Progenitor cell of endocrine pancreas (in vitro differentiated cells): ENCODE results near the gene WDR33. TPM values are rescaled to one million over a fixed set of nuclear protein-coding genes. Genes with fewer than 3 reads are reported as not detected.

Experiments
- DNase-seq: peaks from one replicate; pipeline ENCODE4 v3.0.0; 2021; ENCODE audit warnings: low spot score; ENCODE audit not compliant: unreplicated experiment
- H3K27ac Mint-ChIP-seq: 2 replicates; pipeline ENCODE4 v1.8.0; 2021; ENCODE audit warnings: mild to moderate bottlenecking, moderate library complexity, mixed read lengths
- H3K27me3 Mint-ChIP-seq: 2 replicates; pipeline ENCODE4 v1.8.0; 2021; ENCODE audit warnings: mixed read lengths
- H3K36me3 Mint-ChIP-seq: 2 replicates; pipeline ENCODE4 v1.8.0; 2022; ENCODE audit warnings: mixed read lengths; ENCODE audit not compliant: insufficient read depth
- H3K4me1 Mint-ChIP-seq: 2 replicates; pipeline ENCODE4 v1.8.0; 2021; ENCODE audit warnings: low read depth, mixed read lengths
- H3K4me3 Mint-ChIP-seq: 2 replicates; pipeline ENCODE4 v1.8.0; 2021; ENCODE audit warnings: low read depth, mild to moderate bottlenecking, moderate library complexity, mixed read lengths
- H3K9me3 Mint-ChIP-seq: 2 replicates; pipeline ENCODE4 v1.8.0; 2021; ENCODE audit warnings: low read depth, mixed read lengths
- total RNA-seq: library from RNA; stranded (reverse); gene quantifications from 2 replicates; pipeline ENCODE4 v1.2.1, GENCODE V29; 2021
- TF ChIP-seq, protein P1 (sequence below): fragments of 200-600 bp; sonication (generic); IDR thresholded peaks from one replicate; pipeline ENCODE4 v1.5.0; 2021; ENCODE audit warnings: antibody characterized with exemption, mild to moderate bottlenecking; ENCODE audit not compliant: unreplicated experiment

WDR33 gene
- total RNA-seq, 1 donor from 2014 or later: 74.2 TPM

DNA sequence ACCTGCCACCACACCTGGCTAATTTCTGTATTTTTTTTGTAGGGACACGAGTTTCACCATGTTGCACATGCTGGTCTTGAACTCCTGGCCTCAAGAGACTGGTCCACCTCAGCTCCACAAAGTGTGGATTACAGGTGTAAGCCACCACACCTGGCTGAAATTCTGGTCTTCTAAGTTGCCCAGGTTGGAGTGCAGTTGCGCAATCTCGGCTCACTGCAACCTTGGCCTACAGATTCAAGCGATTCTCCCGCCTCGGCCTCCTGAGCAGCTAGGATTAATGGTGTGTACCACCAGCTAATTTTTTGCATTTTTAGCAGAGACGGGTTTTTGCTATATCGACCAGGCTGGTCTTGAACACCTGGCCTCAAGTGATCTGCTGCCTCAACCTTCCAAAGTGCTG lies 41.4 kb upstream of the WDR33 start:
- TF ChIP-seq, protein P1, sequence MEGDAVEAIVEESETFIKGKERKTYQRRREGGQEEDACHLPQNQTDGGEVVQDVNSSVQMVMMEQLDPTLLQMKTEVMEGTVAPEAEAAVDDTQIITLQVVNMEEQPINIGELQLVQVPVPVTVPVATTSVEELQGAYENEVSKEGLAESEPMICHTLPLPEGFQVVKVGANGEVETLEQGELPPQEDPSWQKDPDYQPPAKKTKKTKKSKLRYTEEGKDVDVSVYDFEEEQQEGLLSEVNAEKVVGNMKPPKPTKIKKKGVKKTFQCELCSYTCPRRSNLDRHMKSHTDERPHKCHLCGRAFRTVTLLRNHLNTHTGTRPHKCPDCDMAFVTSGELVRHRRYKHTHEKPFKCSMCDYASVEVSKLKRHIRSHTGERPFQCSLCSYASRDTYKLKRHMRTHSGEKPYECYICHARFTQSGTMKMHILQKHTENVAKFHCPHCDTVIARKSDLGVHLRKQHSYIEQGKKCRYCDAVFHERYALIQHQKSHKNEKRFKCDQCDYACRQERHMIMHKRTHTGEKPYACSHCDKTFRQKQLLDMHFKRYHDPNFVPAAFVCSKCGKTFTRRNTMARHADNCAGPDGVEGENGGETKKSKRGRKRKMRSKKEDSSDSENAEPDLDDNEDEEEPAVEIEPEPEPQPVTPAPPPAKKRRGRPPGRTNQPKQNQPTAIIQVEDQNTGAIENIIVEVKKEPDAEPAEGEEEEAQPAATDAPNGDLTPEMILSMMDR: no peak
- Mint-ChIP-seq H3K4me1 (peaks cover 9% of the 10 kb centered on the region), H3K27ac (no peak overlapping the region), H3K4me3 (no peak overlapping the region), H3K36me3 (peaks cover 22% of the 10 kb centered on the region), H3K27me3 (no peaks in the 10 kb centered on the region), H3K9me3 (no peaks in the 10 kb centered on the region)
- DNase-seq: no peak

DNA sequence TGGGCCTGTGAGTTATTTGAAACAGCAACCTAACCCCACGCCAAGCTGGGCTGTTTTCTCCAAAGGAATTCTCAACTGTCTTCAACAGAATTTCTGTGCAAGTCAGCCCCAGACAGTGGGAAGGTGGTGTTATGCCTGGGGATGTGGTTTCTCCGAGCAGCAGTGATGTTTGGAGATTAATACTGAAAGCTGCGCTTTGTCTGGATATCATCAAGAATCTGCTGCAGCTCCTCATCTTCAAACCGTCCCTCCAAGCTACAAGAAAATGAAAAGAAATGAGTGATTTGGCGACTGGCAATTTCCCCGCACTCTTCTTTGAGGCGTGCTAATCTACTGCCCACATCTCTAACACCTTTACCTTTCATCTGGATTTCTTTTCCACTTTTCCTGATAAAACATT lies 37.0 kb upstream of the WDR33 start:
- H3K4me3 Mint-ChIP-seq: no peak overlapping the region
- no peaks in the 10 kb centered on the region for H3K4me1 Mint-ChIP-seq
- no peak overlapping the region for H3K27ac Mint-ChIP-seq
- no peak for DNase-seq
- peaks cover 36% of the 10 kb centered on the region for H3K36me3 Mint-ChIP-seq
- no peaks in the 10 kb centered on the region for H3K27me3 Mint-ChIP-seq
- H3K9me3 Mint-ChIP-seq: no peaks in the 10 kb centered on the region
- TF ChIP-seq, protein P1: no peak

DNA sequence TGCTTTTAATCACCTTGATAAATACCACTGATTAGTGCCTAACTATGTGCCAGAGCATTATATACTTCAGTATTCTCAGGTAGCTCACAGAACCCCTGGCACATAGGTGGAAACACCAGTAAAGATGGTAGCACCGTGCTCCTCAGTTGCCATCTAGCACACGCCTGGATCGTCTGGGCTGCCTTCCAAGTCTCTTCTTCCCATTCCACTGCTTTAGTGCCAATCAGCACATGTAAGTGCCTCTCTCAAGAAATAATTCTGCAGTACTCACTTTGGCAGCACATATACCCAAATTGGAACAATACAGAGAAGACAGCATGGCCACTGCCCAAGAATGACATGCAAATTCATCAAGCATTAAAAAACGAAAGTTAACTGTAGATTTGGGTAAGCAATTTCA lies 34.0 kb upstream of the WDR33 start:
- no peak for DNase-seq
- no peak overlapping the region for H3K4me3 Mint-ChIP-seq
- peaks cover 6% of the 10 kb centered on the region for H3K9me3 Mint-ChIP-seq
- peaks cover 29% of the 10 kb centered on the region for H3K36me3 Mint-ChIP-seq
- H3K27ac Mint-ChIP-seq: no peak overlapping the region
- TF ChIP-seq, protein P1: no peak
- peaks cover 2% of the 10 kb centered on the region for H3K27me3 Mint-ChIP-seq
- no peaks in the 10 kb centered on the region for H3K4me1 Mint-ChIP-seq

DNA sequence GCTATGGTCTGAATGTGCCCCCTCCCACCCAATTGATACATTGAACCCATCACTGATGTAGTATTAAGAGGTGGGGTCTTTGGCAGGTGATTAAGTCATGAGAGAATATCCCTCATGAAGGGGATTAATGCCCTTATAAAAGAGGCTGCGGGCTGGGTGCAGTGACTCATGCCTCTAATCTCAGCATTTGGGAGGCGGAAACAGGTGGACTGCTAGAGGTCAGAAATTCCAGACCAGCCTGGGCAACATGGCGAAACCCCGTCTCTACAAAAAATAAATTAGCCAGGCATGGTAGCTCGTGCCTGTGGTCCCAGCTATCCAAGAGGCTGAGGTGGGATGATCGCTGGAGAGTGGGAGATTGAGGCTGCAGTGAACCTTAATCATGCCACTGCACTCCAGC lies 32.7 kb upstream of the WDR33 start:
- no peak overlapping the region for H3K27ac Mint-ChIP-seq
- no peak overlapping the region for H3K4me3 Mint-ChIP-seq
- TF ChIP-seq, protein P1: no peak
- H3K36me3 Mint-ChIP-seq: peaks cover 19% of the 10 kb centered on the region
- no peaks in the 10 kb centered on the region for H3K4me1 Mint-ChIP-seq
- DNase-seq: no peak
- peaks cover 2% of the 10 kb centered on the region for H3K27me3 Mint-ChIP-seq
- H3K9me3 Mint-ChIP-seq: peaks cover 6% of the 10 kb centered on the region

DNA sequence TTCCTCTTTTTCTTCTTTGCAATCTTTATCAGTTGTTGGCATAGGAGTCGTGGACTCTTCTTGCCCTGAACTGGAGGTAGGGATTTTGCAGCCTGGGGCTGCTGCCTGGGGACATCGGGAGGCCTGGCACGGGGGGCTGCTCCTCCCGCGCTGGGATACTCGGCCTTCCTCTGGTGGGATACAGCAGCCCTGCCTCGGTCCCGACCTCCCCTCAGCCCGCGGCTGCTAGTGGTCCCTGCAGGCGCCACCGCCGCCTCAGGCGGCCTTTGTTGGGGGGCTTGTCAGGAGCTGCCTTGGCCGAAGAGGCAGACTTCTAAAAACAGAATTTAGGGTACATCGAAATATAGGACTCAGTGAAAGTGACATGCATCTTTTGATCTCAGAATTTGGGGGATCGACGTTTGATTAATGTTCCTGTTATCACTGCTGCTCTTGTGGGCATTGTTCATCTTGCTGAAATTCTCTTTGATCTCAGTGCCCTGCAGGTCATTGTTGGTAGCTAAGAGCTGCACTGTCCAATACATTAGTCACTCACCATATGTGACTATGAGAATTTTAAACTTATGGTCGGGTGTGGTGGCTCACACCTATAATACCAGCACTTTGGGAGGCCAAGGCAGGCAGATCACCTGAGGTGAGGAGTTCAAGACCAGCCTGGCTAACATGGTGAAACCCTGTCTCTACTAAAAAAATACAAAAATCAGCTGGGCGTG lies 30.7 kb upstream of the WDR33 start:
- H3K27ac Mint-ChIP-seq: no peak overlapping the region
- H3K27me3 Mint-ChIP-seq: peaks cover 2% of the 10 kb centered on the region
- no peak for DNase-seq
- H3K4me3 Mint-ChIP-seq: no peak overlapping the region
- H3K4me1 Mint-ChIP-seq: no peaks in the 10 kb centered on the region
- TF ChIP-seq, protein P1: no peak
- H3K36me3 Mint-ChIP-seq: peaks cover 14% of the 10 kb centered on the region
- H3K9me3 Mint-ChIP-seq: peaks cover 6% of the 10 kb centered on the region
